PC-9 (cell line): ENCODE measurements around the gene PCDH15.

Source experiments
- CTCF ChIP-seq: fragments of 200-600 bp; sonication (generic); conservative IDR thresholded peaks from 2 replicates; pipeline ENCODE4 v1.6.1; 2017; ENCODE audit warnings: mixed run types, antibody characterized with exemption, mild to moderate bottlenecking, moderate library complexity
- EZH2 ChIP-seq: fragments of 200-600 bp; sonication (generic); IDR thresholded peaks from 2 replicates; pipeline ENCODE4 v1.8.0; 2017; ENCODE audit warnings: antibody characterized with exemption, low read depth

DNA sequence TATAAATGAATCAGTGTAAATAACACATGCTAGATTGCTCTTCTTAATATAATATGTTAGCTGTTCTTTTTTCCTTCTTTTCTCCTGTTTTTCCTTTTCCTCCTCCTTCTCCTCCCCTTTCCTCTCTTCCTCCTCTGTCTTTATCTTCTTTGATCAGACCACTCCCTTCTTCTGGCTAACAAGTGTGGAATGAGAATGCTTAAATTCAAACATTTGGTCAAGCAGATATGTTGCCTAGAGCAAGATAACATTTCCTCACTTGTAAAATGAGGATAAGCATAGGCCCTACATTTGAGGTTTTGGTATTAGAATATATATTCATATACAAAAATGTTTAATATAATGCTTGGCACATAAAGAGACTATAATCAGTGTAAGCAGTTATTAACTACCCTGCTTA, 299.1 kb downstream of the PCDH15 start:
- no peak for TF ChIP-seq CTCF
- TF ChIP-seq EZH2: no peak
